Gastrocnemius medialis (tissue), 4 donors: ENCODE measurements around the gene INF2.

Experiments
- CTCF ChIP-seq, 5 experiments: fragments of 450-650 bp in 3 of 5; fragments of 200-600 bp in 2 of 5; sonication (generic) in 2 of 5; IDR thresholded peaks in 4 of 5; conservative IDR thresholded peaks in 1 of 5; 1 replicate in 4 of 5; 2 replicates in 1 of 5; pipeline ENCODE4 v1.5.1; 2016 to 2019; ENCODE audit warnings: antibody characterized with exemption in 5 of 5, mild to moderate bottlenecking in 3 of 5, moderate library complexity in 3 of 5
- POLR2A ChIP-seq, 2 donors: fragments of 450-650 bp; IDR thresholded peaks; one replicate each; pipeline ENCODE4 v1.6.1; 2017; ENCODE audit warnings: antibody characterized with exemption in 2 of 2, mild to moderate bottlenecking in 2 of 2, moderate library complexity in 2 of 2

GRCh38 chr14:104729835-104730181 lies 40.4 kb downstream of the INF2 start:
- TF ChIP-seq CTCF (IDR thresholded peaks at IDR 0.05 in 4 of 5, conservative IDR thresholded peaks at IDR 0.05 in 1 of 5) (no peak), POLR2A (IDR thresholded peaks at IDR 0.05) (no peak)
